NOMO-1 (cell line): ENCODE results near the gene NAT16.

Source experiments
- DNase-seq, 2 experiments: peaks; one replicate each; lab custom pipeline; 2025; ENCODE audit not compliant: unreplicated experiment in 2 of 2; lab: John Stamatoyannopoulos, UW

The NAT16 gene

DNA sequence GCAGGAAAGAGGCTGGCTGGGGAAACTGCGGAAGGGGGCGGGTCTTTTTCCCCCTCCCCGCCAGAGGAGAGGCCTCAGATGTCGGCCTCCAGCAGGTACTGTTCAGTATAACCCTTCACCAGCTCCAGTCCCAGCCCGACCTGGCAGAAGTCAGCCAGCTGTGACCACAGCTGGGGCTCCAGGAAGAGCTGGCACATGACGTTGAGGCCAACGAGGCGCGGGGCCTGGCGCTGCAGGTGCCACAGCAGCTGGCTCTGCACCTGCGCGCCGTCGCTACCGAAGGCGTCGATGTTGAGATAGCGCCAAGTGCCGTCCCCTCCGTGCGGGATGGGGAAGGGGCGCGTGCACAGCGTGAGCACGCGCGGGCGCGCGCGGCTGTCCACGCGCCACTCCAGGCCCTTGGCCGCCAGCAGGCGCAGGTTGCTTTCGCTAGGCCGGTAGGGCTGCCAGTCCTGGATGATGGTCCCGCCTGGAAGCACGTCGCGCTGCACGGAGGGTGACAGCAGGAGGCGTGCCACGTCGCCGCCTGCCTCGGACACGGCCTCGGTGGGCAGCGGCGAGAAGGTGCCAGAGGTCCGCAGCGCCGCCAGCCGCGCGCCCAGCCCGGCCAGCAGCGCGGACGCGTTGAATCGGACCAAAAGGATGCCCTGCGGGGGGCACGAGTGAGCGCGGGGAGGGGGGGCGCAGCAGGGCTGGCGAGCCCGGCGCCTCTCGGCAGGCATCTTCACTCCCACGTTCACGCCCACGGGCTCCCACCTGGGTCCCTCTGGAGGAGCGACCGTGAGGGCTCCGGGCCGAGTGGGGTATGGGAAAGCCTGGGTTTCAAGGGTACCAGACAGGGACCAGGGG, 7.9 kb downstream of the NAT16 start:
- no peak for DNase-seq

DNA sequence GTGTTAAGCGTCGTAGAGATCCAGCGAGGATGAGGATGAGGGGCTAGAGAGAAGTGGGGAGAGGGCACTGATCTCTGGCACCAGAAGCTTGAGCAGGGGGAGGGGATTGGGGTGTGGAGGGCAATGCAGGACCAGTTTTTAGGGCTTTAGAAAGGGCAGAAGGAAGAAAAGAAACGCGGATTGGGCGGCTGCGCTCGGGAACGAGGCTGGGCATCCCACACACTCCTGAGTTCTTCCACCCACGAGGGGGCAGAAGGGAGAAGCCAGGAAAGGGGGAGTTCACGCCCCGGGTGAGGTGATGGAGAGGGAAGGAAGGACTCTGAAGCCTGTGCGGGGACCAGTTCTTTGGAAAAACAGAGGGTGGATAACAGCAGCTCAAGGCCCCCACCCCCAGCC, 8.7 kb downstream of the NAT16 start:
- no peak for DNase-seq

DNA sequence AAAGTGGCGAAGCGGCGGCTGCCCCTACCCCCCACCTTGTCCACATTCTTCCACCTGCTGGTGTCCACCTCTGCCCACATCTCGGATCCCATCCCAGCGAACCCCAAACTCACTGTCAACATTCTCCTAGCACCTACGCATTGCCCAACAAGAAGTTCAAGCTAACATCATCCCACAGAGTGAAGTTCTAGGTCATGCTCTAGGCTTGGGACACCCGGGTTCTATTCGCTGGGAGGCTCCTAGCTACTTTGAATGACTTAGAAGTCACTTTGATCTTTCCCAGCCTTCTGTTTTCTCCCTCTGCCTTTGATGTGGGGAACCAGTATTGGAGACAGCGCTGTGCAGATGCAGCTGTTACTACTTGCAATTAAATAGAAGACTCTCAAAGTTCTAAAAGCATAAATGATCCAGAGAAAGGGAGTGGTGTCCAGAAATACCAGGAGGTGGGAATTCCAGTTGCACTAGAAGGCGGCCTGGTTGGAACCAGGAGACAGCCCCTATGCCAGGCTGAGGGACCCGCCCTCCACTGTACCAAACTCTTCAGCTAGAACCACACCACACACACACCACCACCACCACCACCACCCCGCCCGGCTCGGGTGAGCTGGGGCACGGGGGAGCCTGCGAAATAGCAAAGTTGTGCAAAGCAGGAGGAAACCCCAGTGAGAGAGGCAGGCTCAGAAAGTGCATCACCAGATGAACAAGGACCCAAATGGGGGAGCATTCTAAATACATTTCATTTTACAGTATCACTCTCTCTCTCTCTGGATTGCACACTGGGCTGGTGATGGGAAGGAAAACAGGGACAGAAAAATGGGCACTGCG, 9.3 kb downstream of the NAT16 start:
- no peak for DNase-seq

DNA sequence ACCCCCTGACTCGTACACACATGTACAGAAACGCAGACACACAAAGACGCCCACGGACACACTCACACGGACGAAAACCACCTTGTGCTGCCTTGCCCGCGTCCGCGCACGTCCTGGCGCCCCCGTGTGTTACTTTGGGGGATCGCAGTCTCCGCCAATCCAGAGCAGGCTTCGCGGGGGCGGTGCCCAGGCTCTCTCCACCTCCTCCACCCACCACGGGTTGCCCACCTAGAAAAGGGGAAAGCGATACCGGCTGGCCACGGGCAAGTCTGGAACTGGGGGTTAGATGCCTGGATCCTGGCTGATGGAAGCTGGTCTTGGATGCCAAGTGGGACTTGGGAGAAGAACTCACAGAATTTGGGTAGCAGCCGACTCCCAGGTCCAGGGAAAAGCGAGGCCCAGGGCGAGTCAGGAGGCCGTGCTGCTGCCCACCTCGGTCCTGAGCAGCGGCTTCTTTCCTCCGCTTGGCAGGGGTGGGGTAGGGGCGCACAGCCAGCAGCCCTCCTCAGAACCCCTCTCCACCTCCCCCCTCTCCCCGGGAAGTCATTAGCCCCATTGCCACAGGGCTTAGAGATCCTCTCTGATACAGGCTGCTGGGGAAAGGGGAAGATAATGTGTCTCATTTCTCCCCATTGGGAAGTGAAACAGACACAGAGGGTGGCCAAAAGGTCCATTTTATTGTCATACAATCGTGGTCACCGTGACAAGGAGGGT, 10.1 kb downstream of the NAT16 start:
- peak; percentile 71 to 81 for DNase-seq

DNA sequence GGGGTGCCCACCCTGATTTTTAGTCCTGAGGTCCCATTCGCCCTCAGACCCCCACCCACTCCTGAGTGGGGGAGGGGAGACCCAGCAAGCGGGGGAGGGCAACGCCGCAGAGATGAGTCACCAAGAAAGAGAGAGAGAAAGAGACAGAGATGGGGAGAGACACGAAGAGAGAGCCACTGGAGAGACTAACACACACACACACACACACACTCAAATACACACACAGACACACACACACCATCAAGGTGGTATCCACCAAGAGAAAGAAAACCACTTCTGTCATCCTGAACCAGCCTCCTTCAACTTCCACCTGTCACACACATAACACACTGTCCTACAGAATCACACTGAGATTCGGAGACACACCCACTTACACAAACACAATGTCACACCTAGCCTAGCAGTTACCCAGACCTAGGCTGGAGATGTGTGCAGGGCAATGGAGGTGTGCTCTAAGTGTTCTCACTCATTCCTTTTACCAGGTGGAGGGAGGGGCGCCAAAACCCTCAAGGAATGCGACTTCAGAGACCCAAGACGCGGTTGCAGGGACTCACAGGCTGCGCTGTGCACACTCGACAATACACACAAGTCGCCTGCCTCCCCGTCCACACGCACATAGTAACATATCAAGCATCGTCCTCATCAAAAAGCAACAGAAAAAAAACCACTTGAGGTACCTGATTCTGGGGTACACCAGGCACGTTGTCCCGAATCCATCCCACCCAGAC, 10.8 kb downstream of the NAT16 start:
- no peak for DNase-seq

DNA sequence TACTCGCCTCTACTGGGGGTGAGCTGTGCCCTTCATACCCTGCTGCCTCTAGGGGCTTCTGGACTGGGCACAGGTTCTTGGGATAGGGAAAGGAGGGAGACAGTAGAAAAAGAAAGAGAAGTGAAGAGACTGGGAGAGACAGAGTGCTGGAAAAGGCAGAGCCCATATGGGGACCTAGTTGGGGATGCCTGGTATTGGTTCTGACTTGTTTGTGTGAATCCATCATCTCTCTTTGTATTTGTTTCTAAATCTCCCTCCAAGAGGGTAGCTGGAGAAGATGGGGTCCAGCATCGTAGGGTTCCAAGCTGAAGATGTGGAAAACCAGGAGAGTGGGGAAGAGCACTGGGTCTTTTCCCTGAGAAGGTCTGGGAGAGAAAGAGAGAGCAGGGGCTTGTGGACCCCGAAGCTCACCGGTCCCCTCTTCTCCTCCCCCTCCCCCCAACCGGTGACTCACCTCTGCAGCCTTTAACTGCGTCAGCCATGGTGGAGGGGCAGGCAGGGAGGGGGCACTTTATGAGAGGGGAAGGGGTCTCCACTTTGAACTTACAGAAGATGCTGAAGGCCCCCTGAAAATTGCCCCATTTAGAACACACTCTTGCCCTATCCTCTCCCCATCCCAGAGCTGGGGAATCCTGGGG, 11.6 kb downstream of the NAT16 start:
- no peak for DNase-seq

DNA sequence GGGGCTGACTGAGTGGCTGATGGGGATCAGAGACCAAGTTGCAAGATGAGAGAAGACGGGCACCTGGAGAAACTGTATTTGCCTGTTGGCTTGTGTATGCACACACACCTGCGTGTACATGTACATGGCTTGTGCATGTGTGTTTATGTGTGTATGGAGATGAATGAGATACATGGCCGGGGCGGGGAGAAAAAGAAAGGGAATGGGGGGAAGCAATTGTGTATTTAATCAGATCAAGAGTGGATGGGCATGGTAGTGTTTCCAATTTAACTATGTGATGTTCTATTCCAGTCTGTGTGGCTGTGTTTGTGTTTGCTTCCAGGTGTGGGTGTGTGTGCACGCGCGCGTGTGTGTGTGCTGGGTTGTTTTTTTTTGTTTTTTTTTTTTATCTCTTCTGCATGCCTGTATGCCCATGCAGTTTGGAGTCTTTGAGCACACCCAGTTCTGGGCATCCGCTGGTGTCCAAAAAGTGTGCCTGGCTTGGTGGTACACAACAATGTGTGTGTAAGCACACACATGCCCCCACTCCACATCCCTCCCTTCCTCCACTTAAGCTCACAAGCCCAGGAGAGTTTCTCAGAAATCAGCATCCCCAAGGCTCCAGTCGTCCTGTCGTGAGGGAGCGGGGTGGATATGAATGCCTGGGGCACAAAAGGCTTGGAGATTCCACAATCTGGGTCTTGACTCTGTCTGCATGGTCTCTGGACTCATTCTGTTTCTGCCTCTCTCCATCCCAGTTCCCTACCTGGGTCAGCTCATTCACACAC, 12.3 kb downstream of the NAT16 start:
- DNase-seq, result no peak

DNA sequence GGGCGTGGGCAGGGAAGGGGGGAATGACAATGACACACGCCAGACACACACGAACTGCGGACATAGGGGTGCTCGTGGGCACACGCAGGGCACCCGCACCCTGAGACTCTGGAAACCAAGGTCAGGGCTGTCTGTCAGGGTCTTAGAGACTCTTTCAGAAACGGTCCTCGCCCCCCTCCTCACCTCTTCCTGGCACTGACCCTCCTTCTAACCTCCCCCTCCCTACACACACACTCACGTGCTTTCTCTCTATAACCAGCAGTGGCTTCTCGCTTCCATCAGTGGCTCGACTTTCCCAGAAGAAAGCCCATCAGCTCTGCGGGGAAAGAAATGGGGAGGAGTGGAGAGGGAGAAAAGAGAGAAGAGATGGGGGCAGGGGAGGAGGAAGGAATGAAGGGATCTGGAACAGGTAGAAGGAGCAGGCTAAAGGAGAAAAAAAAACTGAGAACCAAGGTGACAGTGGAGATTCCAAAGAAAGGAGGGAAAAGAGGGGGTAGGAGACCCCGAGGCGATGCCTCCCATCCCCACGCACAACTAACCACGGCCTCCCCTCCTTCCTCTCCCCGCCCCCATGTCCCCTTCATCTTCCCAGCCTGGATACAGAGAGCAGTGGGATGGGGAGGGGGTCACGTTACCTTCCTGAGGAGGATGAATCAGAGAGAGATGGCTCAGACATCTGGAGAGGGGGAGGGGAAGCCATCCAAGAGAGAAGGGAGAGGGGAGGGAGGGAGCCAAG, 13.0 kb downstream of the NAT16 start:
- DNase-seq, result no peak

DNA sequence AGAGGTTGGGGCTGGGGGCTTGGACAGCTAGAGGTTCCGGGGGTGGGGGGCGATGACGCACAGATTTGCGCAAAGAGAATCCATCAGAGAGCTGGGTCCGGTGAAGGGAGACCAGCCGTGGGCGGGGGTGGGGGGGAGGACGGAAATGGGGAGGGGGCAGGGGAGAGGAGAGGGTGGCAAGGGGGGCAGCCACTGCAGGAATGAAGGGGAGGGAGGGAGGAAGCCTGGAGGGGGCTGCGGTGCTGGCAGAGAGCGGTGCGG, 13.5 kb downstream of the NAT16 start:
- no peak for DNase-seq

DNA sequence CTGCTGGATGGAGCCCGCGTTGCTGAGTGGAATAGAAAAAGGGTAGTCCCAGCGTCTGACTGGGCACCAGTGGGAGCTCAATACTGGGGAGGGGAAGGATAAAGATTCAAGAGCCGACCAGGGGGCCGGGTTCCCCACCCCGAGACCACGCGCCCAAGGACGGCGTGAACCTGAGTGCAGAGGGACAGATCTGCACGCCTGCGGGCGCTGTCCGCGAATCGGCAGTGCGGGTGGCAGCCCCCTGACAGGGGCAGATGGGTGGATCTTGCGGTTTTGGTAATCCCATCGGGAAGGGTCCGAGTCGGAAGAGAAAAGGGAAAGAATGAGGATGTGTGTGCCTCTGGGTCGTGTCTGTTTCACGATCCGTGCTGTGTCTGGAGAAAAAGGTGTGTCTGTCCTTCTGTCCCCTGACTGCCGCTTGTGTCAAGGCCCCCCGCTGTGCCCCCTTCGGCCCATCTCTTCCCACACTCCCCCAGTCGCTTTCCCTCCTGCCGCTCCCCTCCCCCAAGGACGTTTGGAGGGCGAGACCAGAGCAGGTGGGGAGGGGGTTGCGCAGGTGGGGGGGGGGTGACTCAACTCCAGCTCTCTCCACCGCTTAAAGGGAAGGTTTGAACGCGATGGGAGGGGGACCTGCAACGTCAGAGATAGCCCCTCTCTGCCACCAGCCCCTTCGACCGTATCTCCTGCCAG, 14.0 kb downstream of the NAT16 start:
- DNase-seq, result no peak

DNA sequence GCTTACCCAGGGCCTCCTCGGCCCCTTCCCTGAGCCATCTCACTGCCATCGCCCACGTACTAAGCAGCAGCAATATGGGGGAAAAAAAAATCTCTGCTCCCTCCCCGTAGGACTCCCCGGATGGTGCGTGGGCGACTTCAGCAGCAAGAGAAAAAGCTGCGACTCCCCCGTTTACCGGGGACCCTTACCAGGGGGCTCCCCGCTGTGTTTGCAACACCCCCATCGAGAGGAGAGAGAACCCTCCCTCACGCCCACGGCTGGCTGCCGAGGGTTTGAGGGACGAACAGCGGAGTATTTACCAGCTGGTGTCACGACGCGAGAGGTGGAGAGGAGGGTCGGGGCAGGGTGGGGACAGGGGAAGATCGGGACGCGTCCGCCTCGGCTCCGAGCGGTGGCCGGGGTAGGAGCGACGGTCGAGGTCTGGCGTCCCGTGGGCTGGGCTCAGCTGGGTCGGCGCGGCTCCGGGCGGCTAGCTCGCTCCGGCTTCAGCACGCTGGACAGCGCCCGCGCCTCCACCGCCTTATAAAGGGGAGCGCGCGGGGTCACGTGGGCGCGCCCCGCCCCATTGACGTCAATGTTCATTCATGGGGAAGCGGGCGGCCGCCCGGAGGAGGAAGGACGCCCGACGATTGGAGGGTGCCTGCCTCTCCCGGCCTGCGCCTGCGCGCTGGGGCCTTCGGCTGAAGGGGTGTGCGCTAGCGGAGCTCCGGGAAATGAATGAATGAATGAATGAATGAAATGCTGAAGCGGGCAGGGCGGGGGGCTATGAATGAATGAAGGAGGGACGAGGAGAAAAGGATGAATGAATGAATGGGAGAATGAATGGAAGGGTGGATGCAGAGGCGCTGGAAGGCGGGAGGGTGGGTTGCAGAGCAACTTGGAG, 14.8 kb downstream of the NAT16 start, which contains the start of gene VGF:
TSS of gene VGF (minus strand) at position 495 of the 883 bp plus-strand sequence. CDS start 726 bp downstream, outside the sequence.
- peak; percentile 97 to 98 for DNase-seq

DNA sequence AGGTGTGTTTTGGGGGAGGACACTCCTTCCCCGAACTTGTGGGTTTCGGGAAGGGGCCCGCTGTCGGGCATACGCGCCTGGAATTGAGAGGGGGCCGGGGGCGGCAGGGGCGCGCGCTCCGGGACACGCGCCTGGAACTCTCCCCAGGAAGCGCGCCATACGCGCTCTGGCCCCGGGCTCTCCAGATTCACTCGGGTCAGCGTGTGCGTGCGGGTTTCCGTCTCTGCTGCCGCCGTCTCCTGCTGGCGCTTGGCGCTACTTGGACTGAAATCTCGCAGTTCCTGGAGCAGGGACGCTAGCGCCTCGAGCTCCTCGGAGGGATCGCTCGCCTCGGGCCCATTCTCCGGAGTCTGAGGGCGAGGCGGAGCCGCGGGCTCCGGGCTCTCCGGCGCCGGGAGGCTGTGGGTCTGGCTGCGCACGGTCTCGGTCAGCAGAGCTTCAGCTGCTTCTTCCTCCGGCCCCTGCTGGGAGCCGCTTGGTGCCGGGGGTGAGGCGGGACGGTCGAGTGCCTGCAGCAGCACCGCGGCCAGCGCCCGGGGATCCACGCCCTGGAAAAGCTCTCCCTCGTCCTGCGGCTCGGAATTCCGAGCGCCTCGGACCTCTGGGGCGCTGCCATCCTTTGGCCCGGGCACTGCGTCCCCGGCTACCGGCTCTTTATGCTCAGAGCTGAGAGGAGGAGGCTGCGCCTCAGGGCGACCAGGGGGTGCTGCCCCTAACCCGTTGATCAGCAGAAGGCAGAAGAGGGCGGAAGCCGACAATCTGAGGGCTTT, 15.8 kb downstream of the NAT16 start:
- DNase-seq, result no peak

DNA sequence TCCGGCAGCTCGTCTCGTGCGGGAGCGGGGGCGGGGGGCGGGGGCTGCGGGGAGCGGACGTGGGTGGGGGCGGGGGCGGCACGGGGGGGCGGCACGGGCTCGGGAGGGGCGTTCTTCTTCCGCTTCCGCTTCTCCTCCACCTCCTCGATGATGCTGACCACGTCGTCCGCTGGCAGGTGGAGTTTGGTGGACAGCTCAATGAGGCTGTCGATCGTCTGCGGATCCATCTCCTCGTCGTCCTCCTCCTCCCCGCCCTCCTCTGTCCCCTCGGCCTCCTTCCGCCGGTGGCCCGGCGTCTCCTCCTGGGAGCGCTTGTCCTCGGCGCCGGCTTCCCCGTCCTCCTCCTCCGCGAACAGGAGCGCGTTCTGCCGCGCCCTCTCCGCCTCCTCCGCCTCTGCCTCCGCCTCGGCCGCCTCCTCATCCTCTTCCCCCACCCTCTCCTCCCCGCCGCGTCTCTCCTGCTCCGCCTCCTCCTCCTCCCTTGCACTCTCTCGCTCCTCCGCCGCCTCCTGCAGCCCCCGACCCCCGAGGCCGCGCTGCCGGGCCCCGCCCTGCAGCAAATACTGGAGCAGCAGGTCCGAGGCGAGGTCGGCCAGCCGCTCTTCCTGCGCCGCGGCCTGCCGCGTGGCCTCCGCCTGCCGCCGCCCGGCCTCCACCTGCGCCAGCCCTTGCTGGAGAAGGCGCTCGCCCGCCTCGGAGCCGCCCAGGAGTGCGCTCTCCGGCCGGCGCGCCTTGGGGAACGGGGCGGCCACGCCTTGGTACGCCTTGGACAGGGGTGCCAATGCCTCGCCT, 16.6 kb downstream of the NAT16 start:
- peak in 1 of 2 experiments; percentile 34 for DNase-seq

DNA sequence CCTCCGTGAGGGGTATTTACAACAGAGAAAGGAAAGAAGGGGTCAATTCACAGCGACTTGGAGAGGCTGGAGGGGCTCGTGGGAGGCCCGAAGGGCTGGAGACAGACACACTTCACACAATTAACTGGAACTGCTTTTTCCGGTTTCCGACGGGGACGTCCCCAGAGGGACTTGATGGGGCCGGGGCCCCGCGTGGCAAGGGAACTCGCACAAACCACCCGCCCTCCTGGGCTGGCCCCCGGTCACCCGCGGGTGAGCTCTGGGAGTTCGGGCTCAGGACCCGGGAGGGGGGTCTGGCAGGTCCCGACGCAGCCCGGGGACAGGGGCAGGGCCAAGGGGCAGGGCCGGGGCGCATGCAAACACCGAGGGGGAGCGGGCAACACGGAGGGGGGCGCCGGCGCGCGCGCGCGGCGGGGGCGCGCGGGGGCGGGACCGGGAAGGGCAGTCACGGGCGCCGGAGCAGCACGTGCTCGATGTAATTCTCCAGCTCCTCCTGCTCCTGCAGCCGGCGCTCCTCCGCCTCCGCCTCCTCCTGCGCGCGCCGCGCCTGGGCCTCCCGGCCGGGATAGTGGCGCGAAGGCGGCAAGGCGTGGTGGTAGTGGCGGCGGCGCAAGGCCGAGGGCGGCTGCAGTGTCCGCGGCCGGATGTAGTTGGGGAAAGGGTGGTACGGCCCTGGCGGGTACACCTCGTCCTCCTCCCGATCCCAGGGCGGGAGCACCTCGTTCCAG, 17.4 kb downstream of the NAT16 start:
- DNase-seq, result peak; percentile 28 to 43
